ENCODE measurements around the gene UPK1A.

DNA sequence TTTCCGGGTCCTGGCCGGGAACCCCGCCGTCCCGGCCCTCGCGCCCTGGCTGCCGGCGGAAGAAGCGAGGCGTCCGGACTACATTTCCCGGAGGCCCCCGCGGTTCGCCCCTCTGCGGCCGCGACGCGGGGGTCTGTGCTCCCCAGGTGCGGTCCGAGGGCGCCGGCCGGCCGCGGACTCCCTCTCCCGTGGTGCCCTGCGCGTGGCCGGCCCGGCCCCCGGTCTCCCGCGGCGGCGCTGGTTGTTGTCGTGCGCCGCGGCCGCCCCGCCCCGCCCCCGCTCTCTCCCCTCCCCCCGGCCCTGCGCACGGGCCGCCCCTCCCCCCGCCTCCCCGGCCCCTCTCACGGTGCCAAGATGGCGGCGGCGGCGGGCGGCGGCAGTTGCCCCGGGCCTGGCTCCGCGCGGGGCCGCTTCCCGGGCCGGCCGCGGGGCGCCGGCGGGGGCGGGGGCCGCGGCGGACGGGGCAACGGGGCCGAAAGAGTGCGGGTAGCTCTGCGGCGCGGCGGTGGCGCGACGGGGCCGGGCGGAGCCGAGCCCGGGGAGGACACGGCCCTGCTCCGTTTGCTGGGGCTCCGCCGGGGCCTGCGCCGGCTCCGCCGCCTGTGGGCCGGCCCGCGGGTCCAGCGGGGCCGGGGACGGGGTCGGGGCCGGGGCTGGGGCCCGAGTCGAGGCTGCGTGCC is 51.5 kb downstream of the UPK1A start, which contains the start of gene KMT2B:
- TF ChIP-seq CTCF (IDR thresholded peaks at IDR 0.05) = no peak
- no peak for TF ChIP-seq POLR2AphosphoS5 (IDR thresholded peaks at IDR 0.05)
- no peak for TF ChIP-seq POLR2A (IDR thresholded peaks at IDR 0.05)
- TF ChIP-seq EP300 (IDR thresholded peaks at IDR 0.05) = no peak
